ENCODE data around the gene SLC25A13. TPM values are rescaled to one million over a fixed set of nuclear protein-coding genes. Genes with fewer than 3 reads are reported as not detected.

Gene SLC25A13
- polyA plus RNA-seq, 1 of the 3 experiments (the other 2 are of a cell fraction): 16.0 TPM

DNA sequence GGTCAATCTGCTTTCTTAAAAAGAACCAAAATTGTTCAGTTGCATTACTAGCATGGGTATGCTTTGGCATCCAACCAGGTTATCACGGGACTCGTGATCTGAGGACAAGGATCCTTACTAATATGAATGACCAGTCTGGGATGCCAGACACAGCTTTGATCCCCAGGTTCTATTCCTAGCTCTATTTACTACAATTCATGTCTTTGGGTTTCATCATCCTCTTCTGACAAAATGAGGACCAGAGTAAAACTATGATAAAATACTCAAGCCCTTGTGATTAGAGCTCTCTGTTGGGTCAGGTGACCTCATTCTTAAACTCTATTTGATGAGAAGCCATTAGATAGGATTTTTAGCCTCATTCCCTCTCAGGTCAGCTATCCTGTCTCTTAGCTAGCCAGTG lies 119.8 kb downstream of the SLC25A13 start:
- Histone ChIP-seq H3K4me3 (ENCODE audit: low read depth in 2 of 2, low read length in 1 of 2) (no peak overlapping the region), H3K9me3 (no peaks in the 10 kb centered on the region), H3K79me2 (ENCODE audit: insufficient read depth) (no peaks in the 10 kb centered on the region), H2AFZ (ENCODE audit: low read depth) (no peak overlapping the region), H3K4me1 (ENCODE audit: control insufficient read depth in 1 of 2, insufficient read depth in 2 of 2, low read depth in 1 of 2, low read length in 1 of 2) (no peaks in the 10 kb centered on the region), H4K20me1 (ENCODE audit: insufficient read depth) (no peaks in the 10 kb centered on the region; the same call in 1 of the 2 replicates), H3F3A (replicated peaks; ENCODE audit: insufficient read depth) (no peaks in the 10 kb centered on the region), H3K27ac (ENCODE audit: low read depth in 2 of 2, low read length in 1 of 2) (no peak overlapping the region), H3K4me2 (no peak overlapping the region), H3K27me3 (ENCODE audit: insufficient read depth) (no peaks in the 10 kb centered on the region), H3K36me3 (replicated peaks in 1 of 2; ENCODE audit: control insufficient read depth in 1 of 2, insufficient read depth in 2 of 2, low read length in 1 of 2) (peaks cover 0 to 33% of the 10 kb centered on the region in 2 experiments), H3K9me2 (no peaks in the 10 kb centered on the region), H3K9ac (no peak overlapping the region)
- ChIA-PET POLR2A (no interaction called here), CTCF (interaction anchor here (1.9 kb wide), 1 partner anchor 825 kb away, joined by 5 read pairs; no protein-coding TSS in a partner anchor)
- no peak for DNase-seq
- 96% methylated on average over 2 of the region's 2 CpGs for WGBS (ENCODE audit: low lambda C conversion rate)
- TF ChIP-seq JUND (IDR thresholded peaks at IDR 0.05) (no peak), NRF1 (IDR thresholded peaks at IDR 0.05; ENCODE audit: low read depth, low read length) (no peak)
- TF ChIP-seq, protein P1, sequence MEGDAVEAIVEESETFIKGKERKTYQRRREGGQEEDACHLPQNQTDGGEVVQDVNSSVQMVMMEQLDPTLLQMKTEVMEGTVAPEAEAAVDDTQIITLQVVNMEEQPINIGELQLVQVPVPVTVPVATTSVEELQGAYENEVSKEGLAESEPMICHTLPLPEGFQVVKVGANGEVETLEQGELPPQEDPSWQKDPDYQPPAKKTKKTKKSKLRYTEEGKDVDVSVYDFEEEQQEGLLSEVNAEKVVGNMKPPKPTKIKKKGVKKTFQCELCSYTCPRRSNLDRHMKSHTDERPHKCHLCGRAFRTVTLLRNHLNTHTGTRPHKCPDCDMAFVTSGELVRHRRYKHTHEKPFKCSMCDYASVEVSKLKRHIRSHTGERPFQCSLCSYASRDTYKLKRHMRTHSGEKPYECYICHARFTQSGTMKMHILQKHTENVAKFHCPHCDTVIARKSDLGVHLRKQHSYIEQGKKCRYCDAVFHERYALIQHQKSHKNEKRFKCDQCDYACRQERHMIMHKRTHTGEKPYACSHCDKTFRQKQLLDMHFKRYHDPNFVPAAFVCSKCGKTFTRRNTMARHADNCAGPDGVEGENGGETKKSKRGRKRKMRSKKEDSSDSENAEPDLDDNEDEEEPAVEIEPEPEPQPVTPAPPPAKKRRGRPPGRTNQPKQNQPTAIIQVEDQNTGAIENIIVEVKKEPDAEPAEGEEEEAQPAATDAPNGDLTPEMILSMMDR (IDR thresholded peaks at IDR 0.05): no peak

DNA sequence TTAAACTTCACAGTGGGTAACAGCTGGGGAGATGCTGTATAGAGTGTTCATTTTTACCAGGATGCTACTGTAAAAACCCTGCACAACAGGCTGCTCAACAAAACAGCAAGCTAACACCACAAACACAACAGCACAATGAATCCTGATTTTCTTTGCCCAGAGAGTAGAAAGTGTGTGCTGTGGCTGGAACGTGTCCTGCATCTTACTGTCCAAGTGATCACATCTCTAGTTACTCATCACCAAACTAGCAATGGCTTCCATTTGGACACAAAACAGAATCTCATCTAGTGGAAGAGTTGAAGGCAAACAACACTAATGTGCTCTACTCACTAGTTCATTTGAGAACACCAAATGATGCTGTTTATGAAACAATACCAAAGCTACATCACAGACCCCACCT lies 121.2 kb downstream of the SLC25A13 start:
- 100% methylated on average over 1 of the region's 1 CpG for WGBS (ENCODE audit: low lambda C conversion rate)
- CTCF ChIA-PET: no interaction called here

DNA sequence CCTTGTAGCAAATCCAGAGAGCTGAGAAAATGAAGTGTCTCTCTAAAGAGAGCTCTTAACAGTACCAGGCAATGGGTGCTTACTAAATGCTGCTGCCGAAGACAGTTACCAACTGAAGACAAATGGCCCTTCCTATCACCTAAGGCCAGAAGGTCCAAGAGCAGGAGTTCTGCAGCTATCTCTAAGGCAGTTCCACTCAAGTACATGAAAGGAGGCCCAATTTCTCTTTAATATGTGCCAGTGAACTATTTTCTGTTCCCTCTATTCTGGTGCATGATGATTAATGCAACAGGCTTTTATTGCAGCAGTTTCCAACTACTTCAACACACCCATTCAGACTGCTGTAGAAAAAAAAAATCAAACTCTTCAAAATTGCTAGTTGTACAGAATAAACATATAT lies 122.5 kb downstream of the SLC25A13 start:
- ChIA-PET POLR2A (no interaction called here), CTCF (no interaction called here)
- no peak overlapping the region for H3K4me2 ChIP-seq
- TF ChIP-seq, protein P2, sequence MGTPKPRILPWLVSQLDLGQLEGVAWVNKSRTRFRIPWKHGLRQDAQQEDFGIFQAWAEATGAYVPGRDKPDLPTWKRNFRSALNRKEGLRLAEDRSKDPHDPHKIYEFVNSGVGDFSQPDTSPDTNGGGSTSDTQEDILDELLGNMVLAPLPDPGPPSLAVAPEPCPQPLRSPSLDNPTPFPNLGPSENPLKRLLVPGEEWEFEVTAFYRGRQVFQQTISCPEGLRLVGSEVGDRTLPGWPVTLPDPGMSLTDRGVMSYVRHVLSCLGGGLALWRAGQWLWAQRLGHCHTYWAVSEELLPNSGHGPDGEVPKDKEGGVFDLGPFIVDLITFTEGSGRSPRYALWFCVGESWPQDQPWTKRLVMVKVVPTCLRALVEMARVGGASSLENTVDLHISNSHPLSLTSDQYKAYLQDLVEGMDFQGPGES (IDR thresholded peaks at IDR 0.05; ENCODE audit: low read depth, low read length): no peak
- TF ChIP-seq NFIC (IDR thresholded peaks at IDR 0.05; ENCODE audit: borderline replicate concordance): no peak
- no peak for TF ChIP-seq FOSL2 (IDR thresholded peaks at IDR 0.05; ENCODE audit: borderline replicate concordance, low read depth)
- TF ChIP-seq SIN3A (IDR thresholded peaks at IDR 0.05; ENCODE audit: borderline replicate concordance, low read depth, low read length): no peak
- TF ChIP-seq TEAD4 (IDR thresholded peaks at IDR 0.05; ENCODE audit: borderline replicate concordance, insufficient read depth): no peak
- no peak for TF ChIP-seq GABPA (IDR thresholded peaks at IDR 0.05; ENCODE audit: low read depth)
- no peak for TF ChIP-seq RAD21 (IDR thresholded peaks at IDR 0.05; ENCODE audit: low read length)
- TF ChIP-seq, protein P3, sequence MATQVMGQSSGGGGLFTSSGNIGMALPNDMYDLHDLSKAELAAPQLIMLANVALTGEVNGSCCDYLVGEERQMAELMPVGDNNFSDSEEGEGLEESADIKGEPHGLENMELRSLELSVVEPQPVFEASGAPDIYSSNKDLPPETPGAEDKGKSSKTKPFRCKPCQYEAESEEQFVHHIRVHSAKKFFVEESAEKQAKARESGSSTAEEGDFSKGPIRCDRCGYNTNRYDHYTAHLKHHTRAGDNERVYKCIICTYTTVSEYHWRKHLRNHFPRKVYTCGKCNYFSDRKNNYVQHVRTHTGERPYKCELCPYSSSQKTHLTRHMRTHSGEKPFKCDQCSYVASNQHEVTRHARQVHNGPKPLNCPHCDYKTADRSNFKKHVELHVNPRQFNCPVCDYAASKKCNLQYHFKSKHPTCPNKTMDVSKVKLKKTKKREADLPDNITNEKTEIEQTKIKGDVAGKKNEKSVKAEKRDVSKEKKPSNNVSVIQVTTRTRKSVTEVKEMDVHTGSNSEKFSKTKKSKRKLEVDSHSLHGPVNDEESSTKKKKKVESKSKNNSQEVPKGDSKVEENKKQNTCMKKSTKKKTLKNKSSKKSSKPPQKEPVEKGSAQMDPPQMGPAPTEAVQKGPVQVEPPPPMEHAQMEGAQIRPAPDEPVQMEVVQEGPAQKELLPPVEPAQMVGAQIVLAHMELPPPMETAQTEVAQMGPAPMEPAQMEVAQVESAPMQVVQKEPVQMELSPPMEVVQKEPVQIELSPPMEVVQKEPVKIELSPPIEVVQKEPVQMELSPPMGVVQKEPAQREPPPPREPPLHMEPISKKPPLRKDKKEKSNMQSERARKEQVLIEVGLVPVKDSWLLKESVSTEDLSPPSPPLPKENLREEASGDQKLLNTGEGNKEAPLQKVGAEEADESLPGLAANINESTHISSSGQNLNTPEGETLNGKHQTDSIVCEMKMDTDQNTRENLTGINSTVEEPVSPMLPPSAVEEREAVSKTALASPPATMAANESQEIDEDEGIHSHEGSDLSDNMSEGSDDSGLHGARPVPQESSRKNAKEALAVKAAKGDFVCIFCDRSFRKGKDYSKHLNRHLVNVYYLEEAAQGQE (IDR thresholded peaks at IDR 0.05; ENCODE audit: low read depth, low read length): no peak
- TF ChIP-seq, protein P4, sequence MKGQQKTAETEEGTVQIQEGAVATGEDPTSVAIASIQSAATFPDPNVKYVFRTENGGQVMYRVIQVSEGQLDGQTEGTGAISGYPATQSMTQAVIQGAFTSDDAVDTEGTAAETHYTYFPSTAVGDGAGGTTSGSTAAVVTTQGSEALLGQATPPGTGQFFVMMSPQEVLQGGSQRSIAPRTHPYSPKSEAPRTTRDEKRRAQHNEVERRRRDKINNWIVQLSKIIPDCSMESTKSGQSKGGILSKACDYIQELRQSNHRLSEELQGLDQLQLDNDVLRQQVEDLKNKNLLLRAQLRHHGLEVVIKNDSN (IDR thresholded peaks at IDR 0.05; ENCODE audit: borderline replicate concordance, low read depth): no peak
- TF ChIP-seq, protein P5, sequence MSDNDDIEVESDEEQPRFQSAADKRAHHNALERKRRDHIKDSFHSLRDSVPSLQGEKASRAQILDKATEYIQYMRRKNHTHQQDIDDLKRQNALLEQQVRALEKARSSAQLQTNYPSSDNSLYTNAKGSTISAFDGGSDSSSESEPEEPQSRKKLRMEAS (IDR thresholded peaks at IDR 0.05; ENCODE audit: low read depth): no peak

More for the DNA sequence above, 121.2 kb downstream of the SLC25A13 start:
- H3K27ac ChIP-seq (ENCODE audit: low read depth in 2 of 2, low read length in 1 of 2): no peak overlapping the region
- no peaks in the 10 kb centered on the region for H3K27me3 ChIP-seq (ENCODE audit: insufficient read depth)
- H3K36me3 ChIP-seq (replicated peaks in 1 of 2; ENCODE audit: control insufficient read depth in 1 of 2, insufficient read depth in 2 of 2, low read length in 1 of 2): peaks cover 6 to 23% of the 10 kb centered on the region in 2 experiments
- H3K4me2 ChIP-seq: no peak overlapping the region
- H3K9me2 ChIP-seq: no peaks in the 10 kb centered on the region
- TF ChIP-seq POLR2AphosphoS5 (IDR thresholded peaks at IDR 0.05; ENCODE audit: low read depth, low read length) (no peak), TAF1 (IDR thresholded peaks at IDR 0.05; ENCODE audit: borderline replicate concordance, low read depth, low read length) (no peak), TCF12 (IDR thresholded peaks at IDR 0.05) (no peak), GATA2 (CRISPR knock-in tag; IDR thresholded peaks at IDR 0.05) (no peak), JUND (IDR thresholded peaks at IDR 0.05) (no peak)
- no peak overlapping the region for H2AFZ ChIP-seq (ENCODE audit: low read depth)
- H3K9ac ChIP-seq: no peak overlapping the region
- no peaks in the 10 kb centered on the region for H3K79me2 ChIP-seq (ENCODE audit: insufficient read depth)
- H3F3A ChIP-seq (replicated peaks; ENCODE audit: insufficient read depth): no peaks in the 10 kb centered on the region
- no peaks in the 10 kb centered on the region for H3K9me3 ChIP-seq
- POLR2A ChIA-PET: no interaction called here
- H3K4me1 ChIP-seq (ENCODE audit: control insufficient read depth in 1 of 2, insufficient read depth in 2 of 2, low read depth in 1 of 2, low read length in 1 of 2): no peaks in the 10 kb centered on the region
- H4K20me1 ChIP-seq (ENCODE audit: insufficient read depth): no peaks in the 10 kb centered on the region; the same call in 1 of the 2 replicates
- no peak overlapping the region for H3K4me3 ChIP-seq (ENCODE audit: low read depth in 2 of 2, low read length in 1 of 2)
- no peak for DNase-seq

More for the DNA sequence above, 122.5 kb downstream of the SLC25A13 start:
- no peaks in the 10 kb centered on the region for H3K27me3 ChIP-seq (ENCODE audit: insufficient read depth)
- no peaks in the 10 kb centered on the region for H3K4me1 ChIP-seq (ENCODE audit: control insufficient read depth in 1 of 2, insufficient read depth in 2 of 2, low read depth in 1 of 2, low read length in 1 of 2)
- H3K9ac ChIP-seq: no peak overlapping the region
- H2AFZ ChIP-seq (ENCODE audit: low read depth): no peak overlapping the region
- no peaks in the 10 kb centered on the region for H3K79me2 ChIP-seq (ENCODE audit: insufficient read depth)
- H3F3A ChIP-seq (replicated peaks; ENCODE audit: insufficient read depth): no peaks in the 10 kb centered on the region
- DNase-seq: no peak
- H3K9me3 ChIP-seq: no peaks in the 10 kb centered on the region
- no peaks in the 10 kb centered on the region; the same call in 1 of the 2 replicates for H4K20me1 ChIP-seq (ENCODE audit: insufficient read depth)
- H3K9me2 ChIP-seq: no peaks in the 10 kb centered on the region
- 100% methylated on average over 1 of the region's 1 CpG for WGBS (ENCODE audit: low lambda C conversion rate)
- H3K27ac ChIP-seq (ENCODE audit: low read depth in 2 of 2, low read length in 1 of 2): no peak overlapping the region
- peaks cover 6 to 24% of the 10 kb centered on the region in 2 experiments for H3K36me3 ChIP-seq (replicated peaks in 1 of 2; ENCODE audit: control insufficient read depth in 1 of 2, insufficient read depth in 2 of 2, low read length in 1 of 2)
- no peak overlapping the region for H3K4me3 ChIP-seq (ENCODE audit: low read depth in 2 of 2, low read length in 1 of 2)
